Stimulated activated CD8-positive, alpha-beta memory T cell treated with anti-CD3 and anti-CD28 coated beads, Interleukin-4, amount 100 ng/mL, for 4 hours (primary cell): ENCODE data around the gene ATP11B.
"Not testable (repeated sequence)": the region's sequence is repeated elsewhere in the genome, so short reads cannot be mapped to it uniquely, and the experiment has no call there.

ENCODE experiments used
- DNase-seq, 2 donors: peaks; one replicate each; pipeline ENCODE4 v3.0.0-alpha.2; 2020; ENCODE audit warnings: low read depth in 2 of 2, low spot score in 1 of 2

Gene ATP11B

GRCh38 chr3:182824957-182825356, 31.7 kb downstream of the ATP11B start:
- no peak for DNase-seq

GRCh38 chr3:182829761-182830405, 36.6 kb downstream of the ATP11B start:
- no peak for DNase-seq

GRCh38 chr3:182837855-182838454, 44.7 kb downstream of the ATP11B start:
- DNase-seq = no peak

- DNase-seq = no peak
Observed at GRCh38 chr3:182843478-182843877, 50.2 kb downstream of the ATP11B start.

- DNase-seq = no peak
Observed at GRCh38 chr3:182848906-182849305, 55.6 kb downstream of the ATP11B start.

- no peak for DNase-seq
Observed at GRCh38 chr3:182855076-182855475, 61.8 kb downstream of the ATP11B start.

- no peak for DNase-seq
Observed at GRCh38 chr3:182861348-182861747, 68.0 kb downstream of the ATP11B start.

- no peak for DNase-seq
Observed at GRCh38 chr3:182862159-182862860, 69.0 kb downstream of the ATP11B start.

- no peak for DNase-seq
Observed at GRCh38 chr3:182869059-182869458, 75.8 kb downstream of the ATP11B start.

GRCh38 chr3:182870917-182871316, 77.6 kb downstream of the ATP11B start:
- DNase-seq = not testable (repeated sequence)

GRCh38 chr3:182879031-182879611, 85.8 kb downstream of the ATP11B start:
- no peak for DNase-seq

GRCh38 chr3:182886497-182886896, 93.2 kb downstream of the ATP11B start:
- no peak for DNase-seq

- DNase-seq = no peak
Observed at GRCh38 chr3:182889948-182890629, 96.8 kb downstream of the ATP11B start.

GRCh38 chr3:182891364-182891763, 98.1 kb downstream of the ATP11B start:
- DNase-seq = no peak

- no peak for DNase-seq
Observed at GRCh38 chr3:182892226-182892625, 98.9 kb downstream of the ATP11B start.

GRCh38 chr3:182895513-182896112, 102.3 kb downstream of the ATP11B start:
- DNase-seq = no peak

- DNase-seq = no peak
Observed at GRCh38 chr3:182896553-182896952, 103.2 kb downstream of the ATP11B start.

- DNase-seq = no peak
Observed at GRCh38 chr3:182902236-182902635, 108.9 kb downstream of the ATP11B start.

GRCh38 chr3:182904164-182904563, 110.9 kb downstream of the ATP11B start:
- no peak for DNase-seq

GRCh38 chr3:182905623-182906022, 112.3 kb downstream of the ATP11B start:
- DNase-seq = no peak

GRCh38 chr3:182906036-182906435, 112.7 kb downstream of the ATP11B start:
- DNase-seq = no peak
